Eye (tissue), 1 donor: ENCODE measurements around the gene WARS2.
"Not testable (repeated sequence)": the region's sequence is repeated elsewhere in the genome, so short reads cannot be mapped to it uniquely, and the experiment has no call there.

Experiments used
- DNase-seq: peaks from one replicate; pipeline ENCODE4 v3.0.0-alpha.2; 2015

Gene WARS2

GRCh38 chr1:119136401-119136800, 4.1 kb downstream of the WARS2 start:
- DNase-seq, result no peak

GRCh38 chr1:119133987-119134386, 6.5 kb downstream of the WARS2 start:
- DNase-seq, result no peak

GRCh38 chr1:119132179-119132578, 8.3 kb downstream of the WARS2 start:
- no peak for DNase-seq

- no peak for DNase-seq
These were observed 14.6 kb downstream of the WARS2 start for GRCh38 chr1:119125874-119126273.

- DNase-seq, result no peak
These were observed 15.7 kb downstream of the WARS2 start for GRCh38 chr1:119124764-119125163.

GRCh38 chr1:119121872-119122271, 18.6 kb downstream of the WARS2 start:
- DNase-seq, result not testable (repeated sequence)

- no peak for DNase-seq
These were observed 23.7 kb downstream of the WARS2 start for GRCh38 chr1:119116725-119117124.

- no peak for DNase-seq
These were observed 24.7 kb downstream of the WARS2 start for GRCh38 chr1:119115736-119116135.

- DNase-seq, result peak; percentile 23
These were observed 25.1 kb downstream of the WARS2 start for GRCh38 chr1:119115311-119115710.

- DNase-seq, result peak; percentile 20
These were observed 25.7 kb downstream of the WARS2 start for GRCh38 chr1:119114786-119115185.

GRCh38 chr1:119112791-119113190, 27.7 kb downstream of the WARS2 start:
- DNase-seq, result no peak

- no peak for DNase-seq
These were observed 28.2 kb downstream of the WARS2 start for GRCh38 chr1:119112244-119112643.

- no peak for DNase-seq
These were observed 31.5 kb downstream of the WARS2 start for GRCh38 chr1:119108988-119109387.

- no peak for DNase-seq
These were observed 36.7 kb downstream of the WARS2 start for GRCh38 chr1:119103764-119104163.

- DNase-seq, result no peak
These were observed 38.4 kb downstream of the WARS2 start for GRCh38 chr1:119102051-119102450.

- no peak for DNase-seq
These were observed 38.9 kb downstream of the WARS2 start for GRCh38 chr1:119101563-119101962.

GRCh38 chr1:119099775-119100174, 40.7 kb downstream of the WARS2 start:
- DNase-seq, result no peak

GRCh38 chr1:119097380-119097779, 43.1 kb downstream of the WARS2 start:
- DNase-seq, result no peak

GRCh38 chr1:119093721-119094120, 46.7 kb downstream of the WARS2 start:
- no peak for DNase-seq

GRCh38 chr1:119091618-119092017, 48.8 kb downstream of the WARS2 start:
- DNase-seq, result no peak

GRCh38 chr1:119090250-119090649, 50.2 kb downstream of the WARS2 start:
- DNase-seq, result no peak

GRCh38 chr1:119086830-119087229, 53.6 kb downstream of the WARS2 start:
- DNase-seq, result no peak

- no peak for DNase-seq
These were observed 55.7 kb downstream of the WARS2 start for GRCh38 chr1:119084798-119085197.

- DNase-seq, result no peak
These were observed 56.5 kb downstream of the WARS2 start for GRCh38 chr1:119083980-119084379.

GRCh38 chr1:119083479-119083878, 57.0 kb downstream of the WARS2 start:
- no peak for DNase-seq

- no peak for DNase-seq
These were observed 58.8 kb downstream of the WARS2 start for GRCh38 chr1:119081700-119082099.
